K562 (cell line): ENCODE data around the gene CLDND2. TPM values are rescaled to one million over a fixed set of nuclear protein-coding genes. Genes with fewer than 3 reads are reported as not detected.

ENCODE experiments used
- ARID2 ChIP-seq: fragments of 450-650 bp; IDR thresholded peaks from 2 replicates; pipeline ENCODE4 v1.6.1; 2017; ENCODE audit warnings: antibody characterized with exemption, mild to moderate bottlenecking
- ATF2 ChIP-seq: sonication (generic); formaldehyde crosslinking; IDR thresholded peaks from 2 replicates; pipeline ENCODE4 v1.8.1; 2022; ENCODE audit warnings: missing genetic modification reagents
- BRD9 ChIP-seq: fragments of 450-650 bp; IDR thresholded peaks from 2 replicates; pipeline ENCODE4 v1.6.1; 2018; ENCODE audit warnings: low read depth; ENCODE audit not compliant: partially characterized antibody
- CHD2 ChIP-seq: IDR thresholded peaks from 2 replicates; pipeline ENCODE4 v1.6.1; 2011; ENCODE audit warnings: low read depth, low read length
- DDX20 ChIP-seq: fragments of 450-650 bp; IDR thresholded peaks from 2 replicates; pipeline ENCODE4 v1.6.1; 2016; ENCODE audit warnings: missing genetic modification characterization, low read depth, mild to moderate bottlenecking, missing compliant biosample characterization, moderate library complexity
- ESRRB ChIP-seq: fragments of 250-450 bp; sonication (Bioruptor Pico); IDR thresholded peaks from 2 replicates; pipeline ENCODE4 v1.5.0; 2020; ENCODE audit warnings: mild to moderate bottlenecking, moderate library complexity, borderline replicate concordance
- EZH2 ChIP-seq: IDR thresholded peaks from 2 replicates; pipeline ENCODE4 v1.6.1; 2012; ENCODE audit warnings: low read depth, mild to moderate bottlenecking, inconsistent platforms, low read length, borderline replicate concordance
- NEUROD1 ChIP-seq: fragments of 150-350 bp; IDR thresholded peaks from 2 replicates; pipeline ENCODE4 v1.6.1; 2014; ENCODE audit warnings: borderline replicate concordance, low read length, low read depth; ENCODE audit not compliant: partially characterized antibody
- POLR2AphosphoS2 ChIP-seq: IDR thresholded peaks from 2 replicates; pipeline ENCODE4 v1.6.1; 2012; ENCODE audit warnings: low read length, improper control_type of control experiment
- RAD21 ChIP-seq, 2 experiments: fragments of 250-450 bp in 1 of 2; fragments of 450-650 bp in 1 of 2; sonication (Bioruptor Pico) in 1 of 2; formaldehyde crosslinking in 1 of 2; IDR thresholded peaks in 1 of 2; conservative IDR thresholded peaks in 1 of 2; 2 replicates each; pipeline versions ENCODE4 v1.4.0 to v1.8.0; 2020 to 2022; ENCODE audit warnings: mild to moderate bottlenecking in 2 of 2, moderate library complexity in 1 of 2
- SMARCA4 ChIP-seq: fragments of 450-650 bp; IDR thresholded peaks from 2 replicates; pipeline ENCODE4 v1.6.1; 2016
- SMARCB1 ChIP-seq: IDR thresholded peaks from 2 replicates; pipeline ENCODE4 v1.6.1; 2011; ENCODE audit warnings: improper control_type of control experiment, low read depth; ENCODE audit not compliant: insufficient read length
- SMARCC2 ChIP-seq: fragments of 450-650 bp; IDR thresholded peaks from 2 replicates; pipeline ENCODE4 v1.6.1; 2017; ENCODE audit warnings: antibody characterized with exemption, moderate library complexity, mild to moderate bottlenecking, low read depth
- SRSF9 ChIP-seq: fragments of 200-400 bp; formaldehyde crosslinking; IDR thresholded peaks from 2 replicates; pipeline ENCODE4 v1.6.1; 2017; ENCODE audit warnings: low read depth, low read length, borderline replicate concordance
- STAG1 ChIP-seq: sonication (generic); formaldehyde crosslinking; IDR thresholded peaks from 2 replicates; pipeline ENCODE4 v1.5.0; 2020; ENCODE audit warnings: missing genetic modification reagents, borderline replicate concordance
- TFAM ChIP-seq: fragments of 250-450 bp; sonication (Bioruptor Pico); conservative IDR thresholded peaks from 2 replicates; pipeline ENCODE4 v1.5.0; 2021; ENCODE audit warnings: mild to moderate bottlenecking, moderate library complexity
- TOE1 ChIP-seq, 2 experiments: fragments of 450-650 bp in 1 of 2; sonication (generic) in 1 of 2; formaldehyde crosslinking in 1 of 2; IDR thresholded peaks; 2 replicates each; pipeline versions ENCODE4 v1.7.1 to v1.8.0; 2016 to 2022; ENCODE audit warnings: borderline replicate concordance in 2 of 2, mild to moderate bottlenecking in 2 of 2, antibody characterized with exemption in 1 of 2, inconsistent platforms in 1 of 2, low read depth in 1 of 2, missing genetic modification reagents in 1 of 2, moderate library complexity in 1 of 2
- ZKSCAN3 ChIP-seq: fragments of 250-450 bp; sonication (Bioruptor Pico); IDR thresholded peaks from 2 replicates; pipeline ENCODE4 v1.4.0; 2020
- ZNF224 ChIP-seq: sonication (generic); formaldehyde crosslinking; IDR thresholded peaks from 2 replicates; pipeline ENCODE4 v1.8.0; 2022; ENCODE audit warnings: mild to moderate bottlenecking, missing genetic modification reagents
- ZNF316 ChIP-seq: fragments of 450-650 bp; IDR thresholded peaks from 2 replicates; pipeline ENCODE4 v1.6.1; 2016
- ZNF408 ChIP-seq: fragments of 250-450 bp; sonication (Bioruptor Pico); IDR thresholded peaks from 2 replicates; pipeline ENCODE4 v1.4.0; 2020; ENCODE audit warnings: low read depth, mild to moderate bottlenecking, moderate library complexity
- ZNF551 ChIP-seq: fragments of 250-450 bp; sonication (Bioruptor Pico); IDR thresholded peaks from 2 replicates; pipeline ENCODE4 v1.5.0; 2021; ENCODE audit warnings: mild to moderate bottlenecking, moderate library complexity
- polyA plus RNA-seq, 8 experiments: library from polyadenylated mRNA; depleted of rRNA in 4 of 8; stranded (reverse) in 5 of 8; unstranded in 3 of 8; fragments of >200 nt; fragmentation: Nextera tagmentation in 2 of 8; fragmentation: Illumina TruSeq in 1 of 8; extraction: Ambion mirVana in 2 of 8; extraction: Trizol in 1 of 8; gene quantifications; 2 replicates each; pipeline versions ENCODE4 v1.2.1 to v1.2.3, GENCODE V29; 2011 to 2014; ENCODE audit warnings: inconsistent platforms in 1 of 8, missing spikeins in 1 of 8
- total RNA-seq, 7 experiments: library from RNA; depleted of rRNA in 6 of 7; stranded (reverse); fragments of >200 nt in 6 of 7; fragmentation: Illumina TruSeq in 2 of 7; extraction: Trizol in 2 of 7; gene quantifications; 2 replicates each; pipeline versions ENCODE4 v1.2.1 to v1.2.3, GENCODE V29; 2011 to 2021; ENCODE audit warnings: low replicate concordance in 1 of 7
- TF ChIP-seq, protein P1 (sequence below): fragments of 250-450 bp; sonication (Bioruptor Pico); IDR thresholded peaks from 2 replicates; pipeline ENCODE4 v1.9.0; 2021; ENCODE audit warnings: mild to moderate bottlenecking, inconsistent platforms

The CLDND2 gene
- total and polyA plus RNA-seq, 9 of the 15 experiments (the other 6 are each of a cell fraction or from before 2014, with no cell fraction given) = 0.45 to 4.0 (median 1.2) TPM; not detected in 3

DNA sequence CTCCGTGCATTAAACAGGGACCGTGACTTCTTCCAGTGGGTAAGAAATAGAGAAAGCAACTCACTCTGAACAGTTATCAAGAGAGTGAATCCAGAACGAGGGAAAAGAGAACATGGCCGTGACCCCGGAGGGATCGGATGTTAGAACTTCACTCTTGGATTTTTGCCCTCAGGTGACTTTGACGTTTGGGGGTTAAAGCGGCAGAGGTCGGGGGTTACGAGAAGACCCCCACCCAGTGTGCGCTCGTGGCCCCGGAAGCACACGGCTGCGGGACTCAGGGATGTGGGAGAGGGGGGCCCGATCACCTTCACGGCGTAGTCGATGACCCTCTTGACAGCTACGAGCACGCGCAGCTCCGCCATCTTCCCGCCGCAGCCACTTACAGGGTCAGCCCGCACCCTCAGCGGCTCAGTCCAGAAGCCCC, 2.8 kb downstream of the CLDND2 start, which contains the start of gene ETFB (continued):
- TF ChIP-seq ATF2 (no peak), ARID2 (no peak), ZNF408 (CRISPR knock-in tag) (no peak), SRSF9 (no peak), ZNF551 (no peak), DDX20 (tag) (no peak), TFAM (CRISPR knock-in tag) (no peak), SMARCB1 (no peak), STAG1 (CRISPR knock-in tag) (no peak), TOE1 (IDR thresholded peaks at IDR 0.05; ENCODE audit: borderline replicate concordance) (no peak), TOE1 (CRISPR knock-in tag; IDR thresholded peaks at IDR 0.05; ENCODE audit: borderline replicate concordance, low read depth) (no peak), EZH2 (no peak), ZKSCAN3 (CRISPR knock-in tag) (no peak), NEUROD1 (no peak), ZNF316 (no peak), RAD21 (CRISPR knock-in tag; conservative IDR thresholded peaks at IDR 0.05 in 1 of 2, IDR thresholded peaks at IDR 0.05 in 1 of 2) (0 out of 4 replicates have a peak, but pooled peaks of 1 of the 2 experiments have one; percentile 4), ESRRB (no peak), POLR2AphosphoS2 (no peak), BRD9 (no peak), SMARCC2 (no peak), CHD2 (no peak), SMARCA4 (no peak), ZNF224 (no peak)
- TF ChIP-seq, protein P1, sequence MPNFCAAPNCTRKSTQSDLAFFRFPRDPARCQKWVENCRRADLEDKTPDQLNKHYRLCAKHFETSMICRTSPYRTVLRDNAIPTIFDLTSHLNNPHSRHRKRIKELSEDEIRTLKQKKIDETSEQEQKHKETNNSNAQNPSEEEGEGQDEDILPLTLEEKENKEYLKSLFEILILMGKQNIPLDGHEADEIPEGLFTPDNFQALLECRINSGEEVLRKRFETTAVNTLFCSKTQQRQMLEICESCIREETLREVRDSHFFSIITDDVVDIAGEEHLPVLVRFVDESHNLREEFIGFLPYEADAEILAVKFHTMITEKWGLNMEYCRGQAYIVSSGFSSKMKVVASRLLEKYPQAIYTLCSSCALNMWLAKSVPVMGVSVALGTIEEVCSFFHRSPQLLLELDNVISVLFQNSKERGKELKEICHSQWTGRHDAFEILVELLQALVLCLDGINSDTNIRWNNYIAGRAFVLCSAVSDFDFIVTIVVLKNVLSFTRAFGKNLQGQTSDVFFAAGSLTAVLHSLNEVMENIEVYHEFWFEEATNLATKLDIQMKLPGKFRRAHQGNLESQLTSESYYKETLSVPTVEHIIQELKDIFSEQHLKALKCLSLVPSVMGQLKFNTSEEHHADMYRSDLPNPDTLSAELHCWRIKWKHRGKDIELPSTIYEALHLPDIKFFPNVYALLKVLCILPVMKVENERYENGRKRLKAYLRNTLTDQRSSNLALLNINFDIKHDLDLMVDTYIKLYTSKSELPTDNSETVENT (CRISPR knock-in tag) = no peak
